AG20443 (cell line): ENCODE measurements around the gene TMEM190.
A peak's percentile ranks its signal among the peaks of the same experiment; 100 is the strongest.
"Not testable (repeated sequence)": the region's sequence is repeated elsewhere in the genome, so short reads cannot be mapped to it uniquely, and the experiment has no call there.

Source experiments
- DNase-seq: peaks from one replicate; pipeline ENCODE4 v3.0.0; 2012; ENCODE audit warnings: low spot score, mixed read lengths

The TMEM190 gene

GRCh38 chr19:55390461-55390880 lies 13.8 kb downstream of the TMEM190 start:
- DNase-seq, result no peak

- no peak for DNase-seq
These were observed 14.6 kb downstream of the TMEM190 start for GRCh38 chr19:55391191-55391670.

GRCh38 chr19:55391702-55392615 lies 15.3 kb downstream of the TMEM190 start:
- no peak for DNase-seq

- DNase-seq, result no peak
These were observed 16.5 kb downstream of the TMEM190 start for GRCh38 chr19:55392820-55393761.

- no peak for DNase-seq
These were observed 21.7 kb downstream of the TMEM190 start for GRCh38 chr19:55398200-55398925.

- DNase-seq, result no peak
These were observed 23.9 kb downstream of the TMEM190 start for GRCh38 chr19:55400281-55401087.

- not testable (repeated sequence) for DNase-seq
These were observed 24.8 kb downstream of the TMEM190 start for GRCh38 chr19:55401390-55401789.

- DNase-seq, result no peak
These were observed 25.9 kb downstream of the TMEM190 start for GRCh38 chr19:55402509-55402908.

GRCh38 chr19:55405638-55406037 lies 29.0 kb downstream of the TMEM190 start:
- DNase-seq, result no peak

GRCh38 chr19:55406091-55406825 lies 29.6 kb downstream of the TMEM190 start:
- DNase-seq, result no peak

- DNase-seq, result peak; percentile 68
These were observed 30.4 kb downstream of the TMEM190 start for GRCh38 chr19:55406826-55407549.

GRCh38 chr19:55407550-55407799 lies 30.8 kb downstream of the TMEM190 start, which contains the start of gene UBE2S:
Gene UBE2S (minus strand): TSS chr19:55407788. CDS start chr19:55407589, 199 bp downstream.
- DNase-seq, result not testable (repeated sequence)

- DNase-seq, result peak; percentile 99
These were observed 31.3 kb downstream of the TMEM190 start for GRCh38 chr19:55407800-55408532.

GRCh38 chr19:55408533-55408872 lies 31.9 kb downstream of the TMEM190 start:
- no peak for DNase-seq

GRCh38 chr19:55409179-55409578 lies 32.6 kb downstream of the TMEM190 start:
- not testable (repeated sequence) for DNase-seq

- DNase-seq, result no peak
These were observed 33.5 kb downstream of the TMEM190 start for GRCh38 chr19:55410168-55410567.

GRCh38 chr19:55418185-55418584 lies 41.6 kb downstream of the TMEM190 start:
- DNase-seq, result peak; percentile 88

- no peak for DNase-seq
These were observed 42.5 kb downstream of the TMEM190 start for GRCh38 chr19:55419103-55419502.

- no peak for DNase-seq
These were observed 43.1 kb downstream of the TMEM190 start for GRCh38 chr19:55419624-55420236.
